Measurements from ENCODE around the gene CNNM4. TPM values are rescaled to one million over a fixed set of nuclear protein-coding genes. Genes with fewer than 3 reads are reported as not detected.

CNNM4 gene
- total and polyA plus RNA-seq, 4 donors: 0.82 to 2.3 (median 2.1) TPM

GRCh38 chr2:96856776-96857666 is 96.3 kb downstream of the CNNM4 start:
- WGBS: 16% methylated on average over 27 of the region's 27 CpGs
- peak overlapping the region; percentile 61 to 82 (median 67) for H3K4me3 ChIP-seq (ENCODE audit: low read depth in 1 of 3, low read length in 3 of 3)
- peaks cover 12 to 48% (median 35%) of the 10 kb centered on the region in 4 donors for H3K4me1 ChIP-seq (ENCODE audit: control insufficient read depth in 4 of 4, insufficient read depth in 4 of 4, low read length in 3 of 4)
- no peaks in the 10 kb centered on the region for H3K9me3 ChIP-seq (ENCODE audit: control insufficient read depth in 4 of 4, low read length in 3 of 4)
- peak; percentile 41 for DNase-seq (ENCODE audit: low spot score)
- H3K27me3 ChIP-seq (ENCODE audit: control insufficient read depth in 4 of 4, insufficient read depth in 4 of 4, low read length in 3 of 4): no peaks in the 10 kb centered on the region
- peaks cover 4 to 16% (median 14%) of the 10 kb centered on the region in 4 donors for H3K36me3 ChIP-seq (ENCODE audit: control insufficient read depth in 4 of 4, insufficient read depth in 3 of 4, low read depth in 1 of 4, low read length in 3 of 4)
- H3K27ac ChIP-seq (ENCODE audit: low read depth in 1 of 2, low read length in 2 of 2): peak overlapping the region; percentile 58 to 75
- TF ChIP-seq YY1 (IDR thresholded peaks at IDR 0.05) (peak; percentile 5), RAD21 (IDR thresholded peaks at IDR 0.05) (peak in 1 of 2 donors; percentile 9), ATF3 (IDR thresholded peaks at IDR 0.05) (no peak)
- peak overlapping the region; percentile 11 to 53 for H3K9ac ChIP-seq (ENCODE audit: low read depth in 1 of 2, low read length in 2 of 2)

DNA sequence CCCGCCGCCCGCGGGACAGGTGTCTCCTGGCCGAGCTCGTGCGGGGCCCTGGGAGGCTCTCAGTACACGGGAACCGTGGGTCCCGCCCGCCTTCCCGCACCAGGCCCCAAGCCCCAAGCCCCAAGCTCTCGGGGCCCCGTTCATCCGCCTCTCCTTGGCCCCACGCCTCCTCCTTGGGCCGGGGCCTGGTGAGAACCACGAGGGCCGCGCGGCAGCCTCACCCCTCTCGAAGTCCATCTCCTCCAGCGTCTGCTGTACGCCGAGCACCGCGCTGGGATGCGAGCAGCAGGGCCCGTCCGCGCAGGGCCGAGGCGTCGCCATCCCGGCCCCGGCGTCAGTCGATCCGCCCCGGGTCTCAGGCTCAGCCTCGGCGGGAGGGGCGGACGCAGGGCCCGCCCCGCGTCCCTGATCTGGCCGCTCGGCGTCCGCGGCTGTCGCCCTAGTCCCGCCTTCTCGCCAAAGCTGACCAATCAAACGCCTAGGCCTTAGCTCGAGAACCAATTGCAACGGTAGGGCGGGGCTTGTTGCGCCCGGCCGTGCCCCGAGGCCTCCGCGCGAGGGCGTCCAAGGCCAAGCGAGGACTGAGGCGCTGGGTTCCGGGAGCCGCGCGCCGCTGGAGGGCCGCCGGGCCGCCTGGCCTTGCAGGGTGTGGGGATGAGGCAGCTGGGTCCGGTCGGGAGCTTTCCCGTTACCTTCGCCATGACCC is 97.1 kb downstream of the CNNM4 start, which contains the start of gene ANKRD39:
TSS of gene ANKRD39 (minus strand) at position 350 of the 706 bp plus-strand sequence. CDS start at position 321, 29 bp downstream.
- TF ChIP-seq YY1 (IDR thresholded peaks at IDR 0.05): peak; percentile 63
- peak in 1 of 2 donors; percentile 58 for TF ChIP-seq RXRA (IDR thresholded peaks at IDR 0.05)
- TF ChIP-seq FOXA1 (IDR thresholded peaks at IDR 0.05): no peak
- no peak for TF ChIP-seq EGR1 (IDR thresholded peaks at IDR 0.05; ENCODE audit: low read depth in 2 of 2)
- peak; percentile 75 to 76 for TF ChIP-seq RAD21 (IDR thresholded peaks at IDR 0.05)
- TF ChIP-seq SP1 (IDR thresholded peaks at IDR 0.05): peak; percentile 86
- peak; percentile 80 for TF ChIP-seq CTCF (IDR thresholded peaks at IDR 0.05; ENCODE audit: low read depth, low read length, missing input control)
- TF ChIP-seq HNF4A (conservative IDR thresholded peaks at IDR 0.05): no peak
- no peak for TF ChIP-seq TAF1 (conservative IDR thresholded peaks at IDR 0.05)
- H3K27ac ChIP-seq (ENCODE audit: low read depth in 1 of 2, low read length in 2 of 2): peak within 1 kb of the TSS; percentile 58 to 75
- H3K9me3 ChIP-seq (ENCODE audit: control insufficient read depth in 4 of 4, low read length in 3 of 4): no peaks in the 10 kb centered on the region
- no peaks in the 10 kb centered on the region for H3K27me3 ChIP-seq (ENCODE audit: control insufficient read depth in 4 of 4, insufficient read depth in 4 of 4, low read length in 3 of 4)
- H3K36me3 ChIP-seq (ENCODE audit: control insufficient read depth in 4 of 4, insufficient read depth in 3 of 4, low read depth in 1 of 4, low read length in 3 of 4): peaks cover 3 to 13% (median 11%) of the 10 kb centered on the region in 4 donors
- DNase-seq (ENCODE audit: low spot score): peak; percentile 98
- WGBS: under 1% methylated on average over 81 of the region's 81 CpGs
- H3K9ac ChIP-seq (ENCODE audit: low read depth in 1 of 2, low read length in 2 of 2): peak within 1 kb of the TSS; percentile 11 to 53
- H3K4me3 ChIP-seq (ENCODE audit: low read depth in 1 of 3, low read length in 3 of 3): peak within 1 kb of the TSS; percentile 61 to 82 (median 67)
- H3K4me1 ChIP-seq (ENCODE audit: control insufficient read depth in 4 of 4, insufficient read depth in 4 of 4, low read length in 3 of 4): peaks cover 12 to 50% (median 36%) of the 10 kb centered on the region in 4 donors

DNA sequence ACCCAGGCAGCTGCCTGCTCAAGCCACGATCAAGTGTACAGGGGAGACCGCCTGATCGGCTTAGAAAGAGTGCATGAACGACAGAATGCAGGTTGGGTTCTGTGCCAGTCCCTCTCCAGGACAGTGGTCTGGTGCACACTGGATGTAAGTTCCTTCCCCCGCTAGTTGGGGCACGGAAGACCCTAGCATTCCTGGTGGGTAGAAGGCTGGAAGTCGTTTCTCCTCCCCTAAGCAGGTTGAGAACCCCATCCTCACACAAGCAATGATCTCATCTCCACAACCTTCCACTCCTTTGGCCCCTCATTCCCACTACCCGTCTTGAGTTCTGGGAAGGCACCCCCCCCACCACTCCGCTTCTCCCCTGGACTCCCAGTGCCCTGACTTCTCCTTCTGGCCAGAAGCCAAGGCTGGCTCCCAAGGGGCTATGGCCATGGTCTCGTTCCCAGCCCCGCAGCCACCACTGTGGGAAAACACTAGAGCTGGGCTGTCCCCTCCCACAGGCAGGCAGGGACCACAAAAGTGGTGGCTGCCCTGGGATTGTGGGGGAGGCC is 98.5 kb downstream of the CNNM4 start:
- peaks cover 3 to 20% (median 8%) of the 10 kb centered on the region in 4 donors for H3K36me3 ChIP-seq (ENCODE audit: control insufficient read depth in 4 of 4, insufficient read depth in 3 of 4, low read depth in 1 of 4, low read length in 3 of 4)
- H3K9ac ChIP-seq (ENCODE audit: low read depth in 1 of 2, low read length in 2 of 2): no peak overlapping the region
- no peak overlapping the region for H3K4me3 ChIP-seq (ENCODE audit: low read depth in 1 of 3, low read length in 3 of 3)
- H3K9me3 ChIP-seq (ENCODE audit: control insufficient read depth in 4 of 4, low read length in 3 of 4): no peaks in the 10 kb centered on the region
- no peak for DNase-seq (ENCODE audit: low spot score)
- peak overlapping the region; percentile 45 to 63 for H3K27ac ChIP-seq (ENCODE audit: low read depth in 1 of 2, low read length in 2 of 2)
- WGBS: 74% methylated on average over 11 of the region's 11 CpGs
- H3K27me3 ChIP-seq (ENCODE audit: control insufficient read depth in 4 of 4, insufficient read depth in 4 of 4, low read length in 3 of 4): no peaks in the 10 kb centered on the region
- H3K4me1 ChIP-seq (ENCODE audit: control insufficient read depth in 4 of 4, insufficient read depth in 4 of 4, low read length in 3 of 4): peaks cover 12 to 58% (median 43%) of the 10 kb centered on the region in 4 donors
- no peak for TF ChIP-seq ATF3 (IDR thresholded peaks at IDR 0.05)
- TF ChIP-seq, protein P1, sequence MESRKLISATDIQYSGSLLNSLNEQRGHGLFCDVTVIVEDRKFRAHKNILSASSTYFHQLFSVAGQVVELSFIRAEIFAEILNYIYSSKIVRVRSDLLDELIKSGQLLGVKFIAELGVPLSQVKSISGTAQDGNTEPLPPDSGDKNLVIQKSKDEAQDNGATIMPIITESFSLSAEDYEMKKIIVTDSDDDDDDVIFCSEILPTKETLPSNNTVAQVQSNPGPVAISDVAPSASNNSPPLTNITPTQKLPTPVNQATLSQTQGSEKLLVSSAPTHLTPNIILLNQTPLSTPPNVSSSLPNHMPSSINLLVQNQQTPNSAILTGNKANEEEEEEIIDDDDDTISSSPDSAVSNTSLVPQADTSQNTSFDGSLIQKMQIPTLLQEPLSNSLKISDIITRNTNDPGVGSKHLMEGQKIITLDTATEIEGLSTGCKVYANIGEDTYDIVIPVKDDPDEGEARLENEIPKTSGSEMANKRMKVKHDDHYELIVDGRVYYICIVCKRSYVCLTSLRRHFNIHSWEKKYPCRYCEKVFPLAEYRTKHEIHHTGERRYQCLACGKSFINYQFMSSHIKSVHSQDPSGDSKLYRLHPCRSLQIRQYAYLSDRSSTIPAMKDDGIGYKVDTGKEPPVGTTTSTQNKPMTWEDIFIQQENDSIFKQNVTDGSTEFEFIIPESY (IDR thresholded peaks at IDR 0.05): no peak
- no peak for TF ChIP-seq RXRA (IDR thresholded peaks at IDR 0.05)
- no peak for TF ChIP-seq EGR1 (IDR thresholded peaks at IDR 0.05; ENCODE audit: low read depth in 2 of 2)
- TF ChIP-seq JUND (IDR thresholded peaks at IDR 0.05): no peak
- no peak for TF ChIP-seq RAD21 (IDR thresholded peaks at IDR 0.05)
- no peak for TF ChIP-seq HNF4A (conservative IDR thresholded peaks at IDR 0.05)
- no peak for TF ChIP-seq CTCF (IDR thresholded peaks at IDR 0.05; ENCODE audit: low read depth, low read length, missing input control)
- TF ChIP-seq TAF1 (conservative IDR thresholded peaks at IDR 0.05): no peak
- no peak for TF ChIP-seq HNF4G (IDR thresholded peaks at IDR 0.05)
- TF ChIP-seq NR2F2 (IDR thresholded peaks at IDR 0.05): no peak
- no peak for TF ChIP-seq MAX (IDR thresholded peaks at IDR 0.05)
- TF ChIP-seq GABPA (IDR thresholded peaks at IDR 0.05 in 1 of 2, conservative IDR thresholded peaks at IDR 0.05 in 1 of 2): no peak
- no peak for TF ChIP-seq SP1 (IDR thresholded peaks at IDR 0.05)
